HG02981 (cell line): ENCODE data around the gene AACS.
"Not testable (repeated sequence)": the region's sequence is repeated elsewhere in the genome, so short reads cannot be mapped to it uniquely, and the experiment has no call there.

Experiments
- ATAC-seq: cut with Tn5 transposase; IDR thresholded peaks from one replicate; pipeline ENCODE4 v1.9.1; 2021; ENCODE audit warnings: mild to moderate bottlenecking, moderate library complexity; ENCODE audit not compliant: unreplicated experiment

AACS gene

GRCh38 chr12:125121106-125121505 lies 55.9 kb downstream of the AACS start:
- ATAC-seq, result no peak

- no peak for ATAC-seq
Observed at GRCh38 chr12:125122668-125123067, 57.4 kb downstream of the AACS start.

- ATAC-seq, result no peak
Observed at GRCh38 chr12:125124320-125124966, 59.2 kb downstream of the AACS start.

GRCh38 chr12:125125271-125125670 lies 60.0 kb downstream of the AACS start:
- ATAC-seq, result no peak

GRCh38 chr12:125128439-125129178 lies 63.4 kb downstream of the AACS start:
- ATAC-seq, result no peak

- no peak for ATAC-seq
Observed at GRCh38 chr12:125129179-125129571, 63.9 kb downstream of the AACS start.

GRCh38 chr12:125129591-125130255 lies 64.5 kb downstream of the AACS start:
- no peak for ATAC-seq

GRCh38 chr12:125131958-125132357 lies 66.7 kb downstream of the AACS start:
- no peak for ATAC-seq

GRCh38 chr12:125132698-125133400 lies 67.6 kb downstream of the AACS start:
- no peak for ATAC-seq

GRCh38 chr12:125133616-125134015 lies 68.4 kb downstream of the AACS start:
- ATAC-seq, result no peak

GRCh38 chr12:125134576-125134975 lies 69.3 kb downstream of the AACS start:
- no peak for ATAC-seq

GRCh38 chr12:125135906-125136305 lies 70.7 kb downstream of the AACS start:
- ATAC-seq, result no peak

- no peak for ATAC-seq
Observed at GRCh38 chr12:125136702-125137101, 71.5 kb downstream of the AACS start.

- ATAC-seq, result no peak
Observed at GRCh38 chr12:125137766-125138344, 72.6 kb downstream of the AACS start.

GRCh38 chr12:125140279-125141209 lies 75.3 kb downstream of the AACS start:
- ATAC-seq, result no peak

- not testable (repeated sequence) for ATAC-seq
Observed at GRCh38 chr12:125141210-125141573, 76.0 kb downstream of the AACS start.

GRCh38 chr12:125142601-125143000 lies 77.4 kb downstream of the AACS start:
- ATAC-seq, result no peak

- ATAC-seq, result no peak
Observed at GRCh38 chr12:125143491-125143890, 78.3 kb downstream of the AACS start.

- no peak for ATAC-seq
Observed at GRCh38 chr12:125145196-125145595, 80.0 kb downstream of the AACS start.

GRCh38 chr12:125148316-125148715 lies 83.1 kb downstream of the AACS start:
- ATAC-seq, result no peak
